SH-SY5Y (cell line): ENCODE measurements around the gene TCF20.

Source experiments
- GATA2 ChIP-seq: IDR thresholded peaks from 2 replicates; pipeline ENCODE4 v1.6.1; 2011; ENCODE audit warnings: mild to moderate bottlenecking, low read depth, low read length
- GATA3 ChIP-seq: IDR thresholded peaks from 2 replicates; pipeline ENCODE4 v1.6.1; 2011; ENCODE audit warnings: low read depth, mild to moderate bottlenecking, low read length, moderate library complexity

GRCh38 chr22:42231929-42232328, 38.5 kb downstream of the TCF20 start:
- TF ChIP-seq GATA3 (no peak), GATA2 (no peak)
